Embryonic facial prominence (tissue), 1 donor: ENCODE data around the gene CYP2A7.
"Not testable (repeated sequence)": the region's sequence is repeated elsewhere in the genome, so short reads cannot be mapped to it uniquely, and the experiment has no call there.

Source experiments
- DNase-seq: peaks from one replicate; pipeline ENCODE4 v3.0.0-alpha.2; 2016; ENCODE audit errors: extremely low spot score

CYP2A7 gene, protein sequence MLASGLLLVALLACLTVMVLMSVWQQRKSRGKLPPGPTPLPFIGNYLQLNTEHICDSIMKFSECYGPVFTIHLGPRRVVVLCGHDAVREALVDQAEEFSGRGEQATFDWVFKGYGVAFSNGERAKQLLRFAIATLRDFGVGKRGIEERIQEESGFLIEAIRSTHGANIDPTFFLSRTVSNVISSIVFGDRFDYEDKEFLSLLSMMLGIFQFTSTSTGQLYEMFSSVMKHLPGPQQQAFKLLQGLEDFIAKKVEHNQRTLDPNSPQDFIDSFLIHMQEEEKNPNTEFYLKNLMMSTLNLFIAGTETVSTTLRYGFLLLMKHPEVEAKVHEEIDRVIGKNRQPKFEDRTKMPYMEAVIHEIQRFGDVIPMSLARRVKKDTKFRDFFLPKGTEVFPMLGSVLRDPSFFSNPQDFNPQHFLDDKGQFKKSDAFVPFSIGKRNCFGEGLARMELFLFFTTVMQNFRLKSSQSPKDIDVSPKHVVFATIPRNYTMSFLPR

DNA sequence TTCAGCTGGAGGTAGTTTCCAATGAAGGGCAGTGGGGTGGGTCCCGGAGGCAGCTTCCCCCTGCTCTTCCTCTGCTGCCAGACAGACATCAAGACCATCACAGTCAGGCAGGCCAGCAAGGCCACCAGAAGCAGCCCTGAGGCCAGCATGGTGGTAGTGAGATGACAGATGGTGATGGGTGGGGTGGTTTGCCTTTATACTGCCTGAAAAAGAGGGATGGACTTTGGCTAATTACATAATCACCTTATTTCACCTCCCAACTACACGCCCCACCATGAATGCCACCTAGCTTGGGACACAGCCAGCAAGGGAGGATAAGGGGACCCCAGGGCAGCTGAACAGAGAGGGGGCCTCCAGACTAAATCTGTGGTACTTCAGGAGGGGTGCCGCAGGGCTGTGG, at the start of gene CYP2A7:
Gene CYP2A7, minus strand, starts transcription at position 170 of the 400 bp plus-strand sequence. Its CDS starts 21 bp downstream, at position 149.
- not testable (repeated sequence) for DNase-seq

GRCh38 chr19:40930799-40931198, 48.8 kb upstream of the CYP2A7 start:
- DNase-seq = not testable (repeated sequence)

DNA sequence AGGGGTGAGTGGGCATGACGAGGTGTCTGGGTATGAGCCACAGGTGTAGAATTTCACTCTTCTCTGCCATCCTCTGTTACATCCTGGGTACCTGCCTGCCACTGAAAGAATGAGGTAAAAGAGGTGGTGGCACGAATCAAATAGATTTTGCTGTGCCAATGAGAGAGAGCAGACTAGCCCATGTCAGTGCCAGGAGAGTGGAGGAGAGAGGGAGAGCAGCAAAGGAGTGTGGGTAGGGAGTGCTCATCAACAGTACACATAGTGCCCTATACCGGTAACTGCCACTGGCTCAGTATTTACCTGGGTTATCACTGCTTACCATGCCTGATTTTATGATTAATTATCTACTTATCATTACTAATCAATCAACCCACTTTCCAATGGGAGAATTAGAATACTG, 47.9 kb upstream of the CYP2A7 start:
- DNase-seq = not testable (repeated sequence)

- DNase-seq = no peak
Observed at GRCh38 chr19:40928850-40929249, 46.8 kb upstream of the CYP2A7 start.

DNA sequence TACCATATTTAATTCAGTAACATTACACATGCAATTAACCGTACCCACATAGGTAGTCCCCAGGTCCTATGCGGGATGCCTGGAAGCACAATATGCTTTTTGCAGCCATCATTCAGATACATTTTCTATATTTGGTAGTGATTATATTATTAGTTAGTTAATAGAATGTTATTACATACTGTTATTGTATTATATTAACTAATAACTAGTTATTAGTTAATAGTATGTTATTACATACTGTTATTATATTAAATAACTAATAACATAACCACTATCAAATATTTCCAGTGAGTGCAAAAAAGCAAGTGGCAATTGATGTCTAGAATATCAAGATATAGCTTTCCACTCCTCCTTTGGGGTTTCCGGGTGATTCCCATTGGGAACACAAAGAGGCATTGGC, 45.5 kb upstream of the CYP2A7 start:
- no peak for DNase-seq

DNA sequence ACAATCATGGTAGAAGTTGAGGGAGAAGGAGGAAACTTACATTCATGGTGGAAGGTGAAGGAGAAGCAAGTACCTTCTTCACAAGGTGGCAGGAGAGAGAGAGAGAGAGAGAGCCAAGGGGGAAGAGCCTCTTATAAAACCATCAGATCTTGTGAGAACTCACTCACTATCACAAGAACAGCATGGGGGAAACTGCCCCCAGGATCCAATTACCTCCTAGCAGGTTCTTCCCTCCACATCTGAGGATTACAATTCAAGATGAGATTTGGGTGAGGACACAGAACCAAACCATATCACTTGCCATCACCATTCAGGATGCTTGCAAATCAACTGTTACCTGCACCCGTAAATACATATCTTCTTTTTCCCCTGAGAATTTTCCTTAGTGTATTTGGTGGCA, 44.2 kb upstream of the CYP2A7 start:
- DNase-seq = not testable (repeated sequence)

GRCh38 chr19:40923934-40924391, 41.9 kb upstream of the CYP2A7 start:
- no peak for DNase-seq

DNA sequence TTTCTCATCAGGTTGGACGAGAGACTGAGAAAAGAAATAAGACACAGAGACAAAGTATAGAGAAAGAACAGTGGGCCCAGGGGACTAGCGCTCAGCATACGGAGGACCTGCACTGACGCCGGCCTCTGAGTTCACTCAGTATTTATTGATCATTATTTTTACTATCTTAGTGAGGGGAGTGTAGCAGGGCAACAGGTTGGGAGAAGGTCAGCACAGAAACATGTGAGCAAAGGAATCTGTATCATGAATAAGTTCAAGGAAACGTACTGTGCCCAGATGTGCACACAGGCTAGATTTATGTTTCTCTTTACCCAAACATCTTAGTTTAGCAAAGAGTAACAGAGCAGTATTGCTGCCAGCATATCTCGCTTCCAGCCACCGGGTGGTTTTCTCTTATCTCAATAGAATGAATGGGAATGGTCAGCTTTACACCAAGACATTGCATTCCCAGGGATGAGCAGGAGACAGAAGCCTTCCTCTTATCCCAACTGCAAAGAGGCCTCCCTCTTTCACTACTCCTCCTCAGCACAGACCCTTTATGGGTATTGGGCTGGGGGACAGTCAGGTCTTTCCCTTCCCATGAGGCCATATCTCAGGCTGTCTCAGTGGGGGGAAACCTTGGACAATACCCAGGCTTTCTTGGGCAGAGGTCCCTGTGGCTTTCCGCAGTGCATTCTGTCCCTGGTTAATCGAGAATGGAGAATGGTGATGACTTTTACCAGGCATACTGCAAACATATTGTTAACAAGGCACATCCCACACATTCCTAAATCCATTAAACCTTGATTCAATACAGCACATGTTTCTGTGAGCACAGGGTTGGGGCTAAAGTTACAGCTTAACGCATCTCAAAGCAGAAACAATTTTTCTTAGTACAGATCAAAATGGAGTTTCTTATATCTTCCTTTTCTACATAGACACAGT, 40.5 kb upstream of the CYP2A7 start:
- DNase-seq = not testable (repeated sequence)

GRCh38 chr19:40921005-40921897, 39.2 kb upstream of the CYP2A7 start:
- no peak for DNase-seq

DNA sequence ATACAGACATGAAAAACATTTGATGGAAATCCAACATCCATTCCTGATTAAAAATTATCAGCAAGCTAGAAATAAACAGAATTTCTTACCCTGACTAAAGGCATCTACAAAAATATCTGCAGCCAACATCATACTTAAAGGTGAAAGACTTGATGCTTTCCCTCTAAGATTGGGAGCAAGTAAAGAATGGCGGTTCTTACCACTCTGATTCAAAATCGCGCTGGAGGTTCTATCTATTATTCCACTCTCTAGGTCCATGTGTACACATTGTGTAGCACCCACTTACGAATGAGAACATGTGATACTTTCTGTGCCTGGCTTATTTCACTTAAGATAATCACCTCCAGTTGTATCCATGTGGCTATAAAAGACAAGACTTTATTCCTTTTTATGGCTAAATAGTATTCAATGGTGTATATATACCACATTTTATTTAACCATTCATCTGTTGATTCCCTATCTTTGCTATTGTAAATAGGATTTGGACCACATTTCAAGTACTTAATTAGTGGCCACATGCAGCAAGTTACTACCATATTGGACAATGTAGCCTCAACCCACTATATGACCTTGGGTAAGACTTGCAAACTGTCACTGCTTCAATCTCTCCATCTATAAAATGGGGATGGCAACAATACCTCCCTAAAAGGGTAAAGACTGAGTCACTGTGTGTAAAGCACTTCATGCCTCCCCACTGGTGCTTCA, 38.4 kb upstream of the CYP2A7 start:
- DNase-seq = no peak

DNA sequence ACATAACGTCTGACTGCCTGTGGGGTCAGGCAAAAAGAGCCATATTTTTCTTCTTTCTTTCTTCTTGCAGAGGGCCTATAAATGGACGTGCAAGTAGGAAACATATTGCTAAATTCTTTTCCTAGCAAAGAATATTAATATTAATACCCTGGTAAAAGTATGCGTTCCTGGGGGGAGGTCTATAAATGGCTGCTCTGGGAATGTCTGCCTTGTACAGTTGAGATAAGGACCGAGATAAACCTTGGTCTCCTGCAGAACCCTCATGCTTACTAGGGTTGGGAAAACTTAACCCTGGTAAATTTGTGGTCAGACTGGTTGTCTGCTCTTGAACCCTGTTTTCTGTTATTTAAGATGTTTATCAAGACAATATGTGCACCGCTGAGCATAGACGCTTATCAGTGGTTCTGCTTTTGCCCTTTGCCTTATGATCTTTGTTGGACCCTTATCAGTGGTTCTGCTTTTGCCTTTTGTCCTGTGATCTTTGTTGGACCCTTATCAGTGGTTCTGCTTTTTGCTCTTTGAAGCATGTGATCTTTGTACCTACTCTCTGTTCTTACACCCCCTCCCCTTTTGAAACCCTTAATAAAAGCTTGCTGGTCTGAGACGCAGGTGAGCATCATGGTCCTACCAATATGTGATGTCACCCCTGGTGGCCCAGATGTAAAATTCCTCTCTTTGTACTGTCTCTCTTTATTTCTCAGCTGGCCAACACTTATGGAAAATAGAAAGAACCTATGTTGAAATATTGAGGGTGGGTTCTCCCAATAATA, 37.7 kb upstream of the CYP2A7 start:
- DNase-seq = not testable (repeated sequence)

DNA sequence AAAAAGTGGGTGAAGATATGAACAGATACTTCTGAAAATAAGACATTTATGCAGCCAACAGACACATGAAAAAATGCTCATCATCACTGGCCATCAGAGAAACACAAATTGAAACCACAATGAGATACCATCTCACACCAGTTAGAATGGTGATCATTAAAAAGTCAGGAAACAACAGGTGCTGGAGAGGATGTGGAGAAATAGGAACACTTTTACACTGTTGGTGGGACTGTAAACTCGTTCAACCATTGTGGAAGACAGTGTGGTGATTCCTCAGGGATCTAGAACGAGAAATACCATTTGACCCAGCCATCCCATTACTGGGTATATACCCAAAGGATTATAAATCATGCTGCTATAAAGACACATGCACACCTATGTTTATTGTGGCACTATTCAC, 36.3 kb upstream of the CYP2A7 start:
- not testable (repeated sequence) for DNase-seq

GRCh38 chr19:40908976-40909375, 26.9 kb upstream of the CYP2A7 start:
- DNase-seq = no peak

- no peak for DNase-seq
Observed at GRCh38 chr19:40907968-40908735, 26.1 kb upstream of the CYP2A7 start.

- no peak for DNase-seq
Observed at GRCh38 chr19:40906512-40906911, 24.5 kb upstream of the CYP2A7 start.

- not testable (repeated sequence) for DNase-seq
Observed at GRCh38 chr19:40904673-40905156, 22.7 kb upstream of the CYP2A7 start.

- not testable (repeated sequence) for DNase-seq
Observed at GRCh38 chr19:40901975-40902750, 20.1 kb upstream of the CYP2A7 start.

DNA sequence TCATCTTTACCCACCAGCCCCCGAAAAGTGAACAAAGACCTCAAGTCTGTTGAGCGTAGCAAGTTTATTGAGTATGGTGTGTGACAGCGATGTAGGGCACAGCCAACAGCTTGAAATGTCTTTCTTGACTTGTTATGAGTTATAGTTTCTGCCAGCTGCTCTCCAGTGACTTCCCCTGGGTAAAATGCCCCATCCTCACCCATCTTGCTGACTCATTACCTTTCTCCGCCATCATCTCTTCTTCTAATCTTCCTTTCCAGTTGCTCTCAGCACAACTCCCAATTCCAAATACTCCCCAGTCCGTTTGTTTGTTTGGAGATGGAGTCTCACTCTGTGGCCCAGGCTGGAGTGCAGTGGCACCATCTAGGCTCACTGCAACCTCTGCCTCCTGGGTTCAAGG, 18.5 kb upstream of the CYP2A7 start:
- DNase-seq = not testable (repeated sequence)
